Stimulated activated CD4-positive, alpha-beta T cell treated with anti-CD3 and anti-CD28 coated beads, Interleukin-15, amount 100 ng/mL, for 24 hours (primary cell): ENCODE measurements around the gene THBS2.

Experiments used
- DNase-seq: peaks from one replicate; pipeline ENCODE4 v3.0.0-alpha.2; 2020

The THBS2 gene

DNA sequence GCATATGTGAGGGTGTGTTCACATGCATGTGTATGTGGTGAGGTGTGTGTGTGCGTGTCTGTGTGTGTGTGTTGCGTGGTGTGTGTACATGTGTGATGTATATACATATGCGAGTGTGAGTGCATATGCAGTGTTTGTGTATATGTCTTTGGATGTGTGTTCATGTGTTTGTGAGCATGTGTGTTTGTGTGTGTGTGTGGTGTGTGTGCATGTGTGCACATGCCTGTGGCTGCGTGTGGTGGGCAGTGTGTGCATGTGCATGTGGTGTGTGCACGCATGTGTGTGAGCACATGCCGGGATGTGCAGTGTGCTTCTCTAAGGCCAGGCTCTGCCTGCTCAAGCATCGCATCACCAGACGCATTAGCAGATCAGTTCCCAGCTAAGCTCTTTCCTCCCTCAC, 5.7 kb downstream of the THBS2 start:
- no peak for DNase-seq

DNA sequence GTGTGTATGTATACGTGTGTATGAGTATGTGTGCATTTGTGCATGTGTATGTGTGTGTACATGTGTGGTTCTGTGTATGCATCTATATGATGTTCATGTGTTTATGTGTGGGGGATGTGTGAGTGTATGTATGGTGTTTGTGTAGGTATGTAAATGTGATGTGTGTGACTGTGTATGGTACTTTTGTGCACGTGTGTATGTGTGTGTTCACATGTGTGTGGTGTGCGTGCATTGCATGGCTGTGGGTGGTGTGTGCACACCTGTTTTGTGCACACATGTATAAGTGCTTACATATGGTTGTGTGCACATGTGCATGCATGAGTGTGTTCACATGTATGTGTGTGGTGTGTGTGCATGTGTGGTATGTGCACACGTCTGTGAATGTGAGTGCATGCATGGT, 6.2 kb downstream of the THBS2 start:
- DNase-seq, result no peak

GRCh38 chr6:169246445-169246844, 7.2 kb downstream of the THBS2 start:
- DNase-seq, result no peak

DNA sequence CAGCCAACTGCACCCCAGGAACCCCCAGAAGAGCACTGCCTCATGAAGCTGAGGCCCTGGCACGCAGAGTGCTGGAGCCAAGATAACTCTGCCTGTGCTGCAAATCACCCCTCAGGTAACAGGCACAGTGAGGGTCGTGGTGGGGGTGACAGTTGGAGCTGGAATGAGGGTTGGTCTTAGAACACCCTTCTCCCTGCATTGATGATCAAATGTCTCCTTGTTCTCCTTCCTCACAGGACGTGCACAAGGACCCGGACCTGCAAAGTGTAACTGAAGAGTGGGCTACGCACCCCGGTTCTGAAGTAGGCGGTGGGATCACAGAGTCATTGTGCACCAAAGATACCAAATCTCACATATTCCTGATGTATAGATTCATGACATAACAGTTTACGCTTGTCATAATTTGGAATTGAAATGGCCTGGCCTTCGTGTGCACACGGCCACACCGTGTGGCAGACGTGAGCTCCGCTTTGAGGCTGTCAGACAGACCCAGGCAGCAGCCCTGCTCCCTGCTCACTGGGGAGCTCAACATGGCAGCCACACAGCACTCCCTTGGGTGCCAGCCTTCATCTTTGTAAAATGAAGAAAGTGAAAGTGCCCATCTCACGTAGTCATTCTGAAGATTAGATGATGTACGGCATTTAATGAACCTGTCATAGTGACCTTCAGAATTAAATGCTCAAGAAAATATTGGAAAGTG, 8.8 kb downstream of the THBS2 start:
- DNase-seq, result no peak

DNA sequence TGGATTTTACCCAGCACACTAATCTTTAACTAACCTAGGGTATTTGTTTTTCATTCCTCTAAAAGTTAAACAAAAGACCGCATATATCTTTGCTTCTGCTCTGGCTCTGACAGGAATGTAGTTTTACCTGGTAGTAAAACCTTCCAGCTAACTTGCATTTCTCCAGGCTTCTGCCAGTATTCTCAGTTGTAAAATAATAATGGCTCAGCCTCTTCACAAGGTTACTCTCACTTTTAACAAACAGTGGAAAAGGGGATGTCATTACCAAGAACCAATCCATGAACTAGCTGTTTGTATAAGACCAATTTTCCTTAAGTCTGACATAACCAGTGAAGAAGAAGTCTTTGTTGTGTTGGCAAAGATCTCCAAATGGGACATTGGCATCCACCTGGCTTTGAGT, 10.0 kb downstream of the THBS2 start:
- DNase-seq, result no peak

GRCh38 chr6:169243186-169243585, 10.5 kb downstream of the THBS2 start:
- DNase-seq, result no peak

- DNase-seq, result no peak
These were observed 11.8 kb downstream of the THBS2 start for GRCh38 chr6:169241688-169242350.

- no peak for DNase-seq
These were observed 12.9 kb downstream of the THBS2 start for GRCh38 chr6:169240591-169241390.

GRCh38 chr6:169240125-169240524, 13.5 kb downstream of the THBS2 start:
- no peak for DNase-seq

DNA sequence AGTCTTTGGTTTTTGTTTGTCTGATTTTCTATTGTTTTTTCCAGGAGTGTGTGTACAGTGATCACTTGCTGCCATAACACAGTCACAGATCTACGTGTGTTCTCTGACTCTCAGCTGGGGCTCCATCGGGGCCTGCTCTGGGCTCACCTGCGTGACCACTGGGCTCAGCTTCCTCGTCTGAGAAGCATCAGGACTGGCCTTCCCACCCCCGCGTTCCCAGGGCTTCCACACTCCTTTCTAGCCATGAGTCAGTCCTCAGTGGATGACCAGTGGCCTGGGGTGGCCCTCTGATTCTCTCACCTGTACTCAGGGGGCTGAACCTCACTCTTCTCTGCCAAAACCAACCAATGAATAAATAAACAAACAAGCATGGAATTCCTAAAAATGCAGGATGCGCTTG, 14.5 kb downstream of the THBS2 start:
- DNase-seq, result no peak

GRCh38 chr6:169238766-169239165, 14.9 kb downstream of the THBS2 start:
- no peak for DNase-seq

- DNase-seq, result no peak
These were observed 16.0 kb downstream of the THBS2 start for GRCh38 chr6:169237496-169238134.

GRCh38 chr6:169236988-169237387, 16.7 kb downstream of the THBS2 start:
- DNase-seq, result no peak

- no peak for DNase-seq
These were observed 17.1 kb downstream of the THBS2 start for GRCh38 chr6:169236545-169236944.

DNA sequence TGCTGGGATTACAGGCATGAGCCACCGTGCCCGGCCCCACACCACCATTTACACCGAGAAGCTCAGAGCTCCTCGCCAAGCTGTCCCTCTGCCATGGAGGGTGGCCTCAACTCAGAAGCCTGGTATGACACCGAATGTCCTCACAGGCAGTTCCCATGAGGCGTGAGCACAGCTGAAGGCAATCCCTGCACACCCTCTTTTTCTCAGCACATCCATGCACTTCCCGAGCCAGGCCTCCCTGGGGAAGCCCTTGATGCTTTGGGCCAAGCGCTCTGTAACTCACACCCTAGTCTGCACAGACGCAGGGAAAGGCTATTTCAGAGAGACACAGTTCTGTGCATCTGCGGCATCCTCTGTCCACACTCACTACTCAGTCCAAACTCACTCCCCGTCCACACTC, 18.4 kb downstream of the THBS2 start:
- DNase-seq, result no peak

GRCh38 chr6:169234634-169235033, 19.0 kb downstream of the THBS2 start:
- no peak for DNase-seq

- DNase-seq, result no peak
These were observed 19.8 kb downstream of the THBS2 start for GRCh38 chr6:169233832-169234231.

GRCh38 chr6:169233181-169233580, 20.5 kb downstream of the THBS2 start:
- no peak for DNase-seq

- no peak for DNase-seq
These were observed 21.1 kb downstream of the THBS2 start for GRCh38 chr6:169232507-169232931.

DNA sequence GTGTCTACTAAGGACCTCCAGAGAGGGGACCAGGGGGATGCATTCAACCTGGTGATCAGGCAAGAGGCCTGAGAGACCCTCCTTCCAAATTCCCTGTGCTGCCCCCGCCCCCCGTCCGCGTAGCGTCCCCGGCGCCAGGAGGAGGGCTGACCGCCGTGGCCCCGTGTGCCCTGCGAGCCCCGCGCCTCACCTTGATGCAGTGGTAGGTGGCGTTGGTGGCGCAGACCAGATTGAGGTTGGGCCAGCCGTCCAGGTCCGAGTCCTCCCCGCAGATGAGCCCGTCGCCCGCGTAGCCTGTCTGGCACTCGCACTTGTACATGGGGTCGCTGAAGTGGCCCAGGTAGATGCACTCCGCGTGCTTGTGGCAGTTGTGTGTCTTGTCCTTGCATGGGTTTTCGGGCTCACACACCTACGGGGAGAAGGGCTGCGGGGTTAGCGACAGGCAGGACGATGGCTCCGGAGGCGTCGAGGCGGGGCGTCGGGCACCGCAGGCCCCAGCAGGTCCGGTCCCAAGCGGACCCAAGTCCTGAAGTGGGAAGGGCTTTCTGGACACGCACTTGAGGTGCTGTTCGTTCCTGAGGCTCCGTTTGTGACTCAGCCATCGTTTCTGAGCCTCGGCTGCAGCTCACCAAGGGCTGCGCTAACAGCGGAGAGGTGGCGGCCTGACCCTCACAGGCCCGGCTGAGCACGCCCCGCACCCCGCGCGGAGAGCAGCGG, 21.7 kb downstream of the THBS2 start:
- DNase-seq, result no peak

GRCh38 chr6:169230946-169231789, 22.5 kb downstream of the THBS2 start:
- no peak for DNase-seq

DNA sequence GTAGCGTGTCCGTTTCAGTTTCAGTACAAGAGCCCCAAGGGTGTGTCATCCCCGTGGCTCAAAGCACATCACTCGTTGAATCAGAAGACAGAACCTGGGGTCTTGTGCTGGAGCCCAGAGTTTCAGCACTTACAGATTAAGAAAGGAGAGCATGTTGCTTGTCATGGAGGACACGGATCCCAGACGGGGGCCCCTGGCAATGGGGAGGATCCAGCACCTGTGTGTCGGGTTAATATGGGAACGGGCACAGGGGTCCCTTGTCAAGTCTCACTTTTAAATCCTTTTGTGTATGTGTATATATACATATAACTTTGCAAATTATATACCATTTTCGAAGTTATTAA, 23.4 kb downstream of the THBS2 start:
- no peak for DNase-seq
